ENCODE results near the gene SPRED3.

SPRED3 gene

GRCh38 chr19:38370299-38370698, 18.2 kb upstream of the SPRED3 start:
- TF ChIP-seq CTCF (IDR thresholded peaks at IDR 0.05; ENCODE audit: insufficient read depth, low read length, missing control alignments), result no peak
- POLR2A ChIA-PET, result no interaction called here

GRCh38 chr19:38371081-38371480, 17.4 kb upstream of the SPRED3 start:
- TF ChIP-seq CTCF (IDR thresholded peaks at IDR 0.05; ENCODE audit: insufficient read depth, low read length, missing control alignments), result no peak
- DNase-seq (ENCODE audit: low read depth, low spot score), result no peak
- ChIA-PET CTCF (interaction anchor here (1.4 kb wide), 1 partner anchor 32 kb away, joined by 4 read pairs; the partner anchor contains the start of gene FAM98C), POLR2A (no interaction called here)
- H3K4me3 ChIP-seq (ENCODE audit: low read depth, low read length), result no peak overlapping the region

More at GRCh38 chr19:38370299-38370698, 18.2 kb upstream of the SPRED3 start:
- H3K4me3 ChIP-seq (ENCODE audit: low read depth, low read length), result no peak overlapping the region
- CTCF ChIA-PET, result interaction anchor here (1.3 to 1.4 kb wide), 2 partner anchors 33 to 35 kb away, joined by 3 to 4 read pairs; partner anchors contain the start of gene FAM98C
- no peak for DNase-seq (ENCODE audit: low read depth, low spot score)

- DNase-seq (ENCODE audit: low read depth, low spot score), result no peak
- CTCF ChIA-PET, result interaction anchor here (0.7 to 5.3 kb wide), 15 partner anchors 9 to 469 kb away, joined by 3 to 45 read pairs (median 3); partner anchors contain the start of genes CATSPERG, FAM98C and GGN
- POLR2A ChIA-PET, result interaction anchor here (0.5 to 1.7 kb wide), 11 partner anchors 10 to 467 kb away, joined by 3 to 35 read pairs (median 4); partner anchors contain the start of genes FAM98C, GGN, PPP1R14A and SIPA1L3
- TF ChIP-seq CTCF (IDR thresholded peaks at IDR 0.05; ENCODE audit: insufficient read depth, low read length, missing control alignments), result no peak
- peak overlapping the region; percentile 83 for H3K4me3 ChIP-seq (ENCODE audit: low read depth, low read length)
These were observed 14.6 kb upstream of the SPRED3 start for GRCh38 chr19:38373907-38374331.

- peak; percentile 86 for DNase-seq (ENCODE audit: low read depth, low spot score)
- POLR2A ChIA-PET, result interaction anchor here (0.5 to 1.7 kb wide), 11 partner anchors 10 to 468 kb away, joined by 3 to 35 read pairs (median 4); partner anchors contain the start of genes FAM98C, GGN, PPP1R14A and SIPA1L3
- CTCF ChIA-PET, result interaction anchor here (0.7 to 5.3 kb wide), 15 partner anchors 10 to 469 kb away, joined by 3 to 45 read pairs (median 3); partner anchors contain the start of genes CATSPERG, FAM98C and GGN
- TF ChIP-seq CTCF (IDR thresholded peaks at IDR 0.05; ENCODE audit: insufficient read depth, low read length, missing control alignments), result peak; percentile 36
- peak within 1 kb of the TSS; percentile 83 for H3K4me3 ChIP-seq (ENCODE audit: low read depth, low read length)
These were observed 14.0 kb upstream of the SPRED3 start, which contains the start of gene PSMD8 for GRCh38 chr19:38374332-38375097. Gene PSMD8 (plus strand): TSS chr19:38374571. CDS start chr19:38374602, 31 bp downstream.

- no peak for TF ChIP-seq CTCF (IDR thresholded peaks at IDR 0.05; ENCODE audit: insufficient read depth, low read length, missing control alignments)
- CTCF ChIA-PET, result interaction anchor here (1.3 to 5.3 kb wide), 7 partner anchors 10 to 145 kb away, joined by 3 to 45 read pairs (median 8); partner anchors contain the start of genes CATSPERG, FAM98C and GGN
- no peak for DNase-seq (ENCODE audit: low read depth, low spot score)
- POLR2A ChIA-PET, result interaction anchor here (1.2 to 1.7 kb wide), 4 partner anchors 9 to 28 kb away, joined by 5 to 35 read pairs (median 6); partner anchors contain the start of genes FAM98C, GGN and SPRED3
- peak overlapping the region; percentile 83 for H3K4me3 ChIP-seq (ENCODE audit: low read depth, low read length)
These were observed 13.4 kb upstream of the SPRED3 start for GRCh38 chr19:38375098-38375493.

Measured in AG04449 (cell line).